ENCODE data around the gene EGR2.

EGR2 gene

GRCh38 chr10:62813453-62813852 is 2.7 kb downstream of the EGR2 start:
- Histone ChIP-seq H3K9ac (ENCODE audit: low read depth, low read length) (no peak overlapping the region), H3K4me1 (ENCODE audit: insufficient read depth, low read length) (no peaks in the 10 kb centered on the region), H3K36me3 (ENCODE audit: insufficient read depth, low read length) (no peaks in the 10 kb centered on the region), H3K9me3 (ENCODE audit: control insufficient read depth, insufficient read depth, low read length) (no peaks in the 10 kb centered on the region)

- Histone ChIP-seq H3K36me3 (ENCODE audit: insufficient read depth, low read length) (no peaks in the 10 kb centered on the region), H3K4me1 (ENCODE audit: insufficient read depth, low read length) (no peaks in the 10 kb centered on the region), H3K9me3 (ENCODE audit: control insufficient read depth, insufficient read depth, low read length) (no peaks in the 10 kb centered on the region), H3K9ac (ENCODE audit: low read depth, low read length) (no peak overlapping the region)
Measured at GRCh38 chr10:62812672-62813439, 3.3 kb downstream of the EGR2 start.

- no peak overlapping the region for H3K9ac ChIP-seq (ENCODE audit: low read depth, low read length)
- H3K36me3 ChIP-seq (ENCODE audit: insufficient read depth, low read length), result no peaks in the 10 kb centered on the region
- peaks cover 9% of the 10 kb centered on the region; the same call in 1 of the 2 replicates for H3K4me1 ChIP-seq (ENCODE audit: insufficient read depth, low read length)
- no peaks in the 10 kb centered on the region for H3K9me3 ChIP-seq (ENCODE audit: control insufficient read depth, insufficient read depth, low read length)
Measured at GRCh38 chr10:62811159-62811875, 4.8 kb downstream of the EGR2 start.

- H3K4me1 ChIP-seq (ENCODE audit: insufficient read depth, low read length), result peaks cover 10% of the 10 kb centered on the region; the same call in 1 of the 2 replicates
- H3K9ac ChIP-seq (ENCODE audit: low read depth, low read length), result no peak overlapping the region
- H3K36me3 ChIP-seq (ENCODE audit: insufficient read depth, low read length), result no peaks in the 10 kb centered on the region
- no peaks in the 10 kb centered on the region for H3K9me3 ChIP-seq (ENCODE audit: control insufficient read depth, insufficient read depth, low read length)
Measured at GRCh38 chr10:62810156-62810902, 5.8 kb downstream of the EGR2 start.

- H3K9me3 ChIP-seq (ENCODE audit: control insufficient read depth, insufficient read depth, low read length), result no peaks in the 10 kb centered on the region
- no peaks in the 10 kb centered on the region for H3K36me3 ChIP-seq (ENCODE audit: insufficient read depth, low read length)
- peaks cover 18% of the 10 kb centered on the region for H3K4me1 ChIP-seq (ENCODE audit: insufficient read depth, low read length)
- peak overlapping the region; percentile 88; the same call in 1 of the 2 replicates for H3K9ac ChIP-seq (ENCODE audit: low read depth, low read length)
Measured at GRCh38 chr10:62806251-62806650, 9.9 kb downstream of the EGR2 start.

- no peaks in the 10 kb centered on the region for H3K9me3 ChIP-seq (ENCODE audit: control insufficient read depth, insufficient read depth, low read length)
- H3K9ac ChIP-seq (ENCODE audit: low read depth, low read length), result peak overlapping the region; percentile 88
- peaks cover 18% of the 10 kb centered on the region for H3K4me1 ChIP-seq (ENCODE audit: insufficient read depth, low read length)
- no peaks in the 10 kb centered on the region for H3K36me3 ChIP-seq (ENCODE audit: insufficient read depth, low read length)
Measured at GRCh38 chr10:62805231-62806099, 10.7 kb downstream of the EGR2 start.

GRCh38 chr10:62804356-62805230 is 11.6 kb downstream of the EGR2 start, which contains the start of gene ADO:
Gene ADO, plus strand, starts transcription at chr10:62804720. Its CDS starts 340 bp downstream, at chr10:62805060.
- H3K4me1 ChIP-seq (ENCODE audit: insufficient read depth, low read length), result peaks cover 18% of the 10 kb centered on the region
- H3K9ac ChIP-seq (ENCODE audit: low read depth, low read length), result peak within 1 kb of the TSS; percentile 88
- no peaks in the 10 kb centered on the region for H3K36me3 ChIP-seq (ENCODE audit: insufficient read depth, low read length)
- H3K9me3 ChIP-seq (ENCODE audit: control insufficient read depth, insufficient read depth, low read length), result no peaks in the 10 kb centered on the region

- Histone ChIP-seq H3K4me1 (ENCODE audit: insufficient read depth, low read length) (peaks cover 18% of the 10 kb centered on the region), H3K36me3 (ENCODE audit: insufficient read depth, low read length) (no peaks in the 10 kb centered on the region), H3K9me3 (ENCODE audit: control insufficient read depth, insufficient read depth, low read length) (no peaks in the 10 kb centered on the region), H3K9ac (ENCODE audit: low read depth, low read length) (peak overlapping the region; percentile 88)
Measured at GRCh38 chr10:62803724-62804355, 12.3 kb downstream of the EGR2 start.

- Histone ChIP-seq H3K9ac (ENCODE audit: low read depth, low read length) (no peak overlapping the region), H3K9me3 (ENCODE audit: control insufficient read depth, insufficient read depth, low read length) (no peaks in the 10 kb centered on the region), H3K4me1 (ENCODE audit: insufficient read depth, low read length) (peaks cover 15% of the 10 kb centered on the region), H3K36me3 (ENCODE audit: insufficient read depth, low read length) (no peaks in the 10 kb centered on the region)
Measured at GRCh38 chr10:62801871-62802270, 14.3 kb downstream of the EGR2 start.

- no peaks in the 10 kb centered on the region for H3K36me3 ChIP-seq (ENCODE audit: insufficient read depth, low read length)
- H3K9ac ChIP-seq (ENCODE audit: low read depth, low read length), result no peak overlapping the region
- H3K9me3 ChIP-seq (ENCODE audit: control insufficient read depth, insufficient read depth, low read length), result no peaks in the 10 kb centered on the region
- H3K4me1 ChIP-seq (ENCODE audit: insufficient read depth, low read length), result no peaks in the 10 kb centered on the region
Measured at GRCh38 chr10:62796896-62797295, 19.3 kb downstream of the EGR2 start.

- Histone ChIP-seq H3K9me3 (ENCODE audit: control insufficient read depth, insufficient read depth, low read length) (no peaks in the 10 kb centered on the region), H3K36me3 (ENCODE audit: insufficient read depth, low read length) (no peaks in the 10 kb centered on the region), H3K4me1 (ENCODE audit: insufficient read depth, low read length) (no peaks in the 10 kb centered on the region), H3K9ac (ENCODE audit: low read depth, low read length) (no peak overlapping the region)
Measured at GRCh38 chr10:62795762-62796161, 20.4 kb downstream of the EGR2 start.

- H3K9me3 ChIP-seq (ENCODE audit: control insufficient read depth, insufficient read depth, low read length), result no peaks in the 10 kb centered on the region
- no peaks in the 10 kb centered on the region for H3K36me3 ChIP-seq (ENCODE audit: insufficient read depth, low read length)
- H3K9ac ChIP-seq (ENCODE audit: low read depth, low read length), result no peak overlapping the region
- H3K4me1 ChIP-seq (ENCODE audit: insufficient read depth, low read length), result no peaks in the 10 kb centered on the region
Measured at GRCh38 chr10:62795100-62795499, 21.1 kb downstream of the EGR2 start.

GRCh38 chr10:62794306-62794705 is 21.9 kb downstream of the EGR2 start:
- H3K9me3 ChIP-seq (ENCODE audit: control insufficient read depth, insufficient read depth, low read length), result no peaks in the 10 kb centered on the region
- H3K9ac ChIP-seq (ENCODE audit: low read depth, low read length), result no peak overlapping the region
- H3K4me1 ChIP-seq (ENCODE audit: insufficient read depth, low read length), result no peaks in the 10 kb centered on the region
- H3K36me3 ChIP-seq (ENCODE audit: insufficient read depth, low read length), result no peaks in the 10 kb centered on the region

All from ES-I3 (cell line).